Erythroblast (primary cell): ENCODE data around the gene CACNA1C.

ENCODE experiments used
- GATA1 ChIP-seq: IDR thresholded peaks from 2 replicates; pipeline ENCODE4 v1.6.1; 2011; ENCODE audit warnings: low read depth, mild to moderate bottlenecking, control low read depth, low read length, moderate library complexity
- POLR2A ChIP-seq: IDR thresholded peaks from 2 replicates; pipeline ENCODE4 v1.6.1; 2011; ENCODE audit warnings: mild to moderate bottlenecking, low read length

DNA sequence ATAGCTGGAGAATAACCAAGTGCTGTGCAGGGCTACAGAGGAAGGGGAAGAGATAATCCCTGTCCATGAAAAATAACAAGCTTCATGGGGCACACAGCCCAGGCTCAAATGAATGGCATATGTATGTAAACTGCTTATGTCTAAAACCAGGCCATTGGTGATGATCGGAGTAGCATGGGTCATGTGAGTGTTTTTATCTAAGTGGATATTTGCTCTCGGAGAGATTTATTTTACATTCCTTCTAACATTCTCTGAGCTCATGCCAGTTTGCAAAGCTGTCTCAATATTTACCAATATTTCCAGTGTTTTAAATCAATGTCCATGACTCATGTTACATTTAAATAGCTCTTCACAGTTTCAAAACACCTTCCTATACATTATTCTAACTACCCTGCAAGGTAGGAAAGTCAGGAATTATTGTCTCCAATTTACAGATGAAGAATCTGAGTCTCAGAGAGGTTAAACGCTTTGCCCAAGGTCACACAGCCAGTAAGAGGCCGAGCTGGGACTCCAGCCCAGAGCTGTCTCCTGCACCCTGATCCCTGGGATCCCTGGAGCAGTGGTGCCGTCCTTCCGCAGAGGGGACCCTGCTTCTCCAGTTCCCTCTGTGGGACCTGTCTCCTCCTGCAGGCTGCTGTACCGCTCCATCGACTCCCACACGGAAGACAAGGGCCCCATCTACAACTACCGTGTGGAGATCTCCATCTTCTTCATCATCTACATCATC is 555.3 kb downstream of the CACNA1C start:
- TF ChIP-seq POLR2A (no peak), GATA1 (no peak)
